Muscle layer of colon (tissue), 2 donors: ENCODE results near the gene EVPL.

ENCODE experiments used
- H3K27ac ChIP-seq: one replicate; pipeline ENCODE4 v1.7.0; 2013; ENCODE audit warnings: low read depth, mild to moderate bottlenecking, low read length, moderate library complexity
- H3K27me3 ChIP-seq, 2 donors: one replicate each; pipeline ENCODE4 v1.7.0; 2013; ENCODE audit warnings: low read length in 2 of 2, mild to moderate bottlenecking in 2 of 2; ENCODE audit not compliant: insufficient read depth in 2 of 2, control insufficient read depth in 1 of 2
- H3K36me3 ChIP-seq: one replicate; pipeline ENCODE4 v1.7.0; 2013; ENCODE audit warnings: mild to moderate bottlenecking, low read length; ENCODE audit not compliant: insufficient read depth
- H3K4me1 ChIP-seq: one replicate; pipeline ENCODE4 v1.7.0; 2013; ENCODE audit warnings: mild to moderate bottlenecking, low read length; ENCODE audit not compliant: insufficient read depth
- H3K4me3 ChIP-seq, 2 donors: one replicate each; pipeline ENCODE4 v1.7.0; 2013; ENCODE audit warnings: low read length in 2 of 2, low read depth in 1 of 2, mild to moderate bottlenecking in 1 of 2, moderate library complexity in 1 of 2
- H3K9ac ChIP-seq: one replicate; pipeline ENCODE4 v1.7.0; 2013; ENCODE audit warnings: low read length
- H3K9me3 ChIP-seq: one replicate; pipeline ENCODE4 v1.7.0; 2013; ENCODE audit warnings: mild to moderate bottlenecking, low read length
- donor health status: abdominal sarcoma.
- donor health status: Adenocarcinoma of cecum.

The EVPL gene

GRCh38 chr17:75965468-75965867 lies 61.6 kb downstream of the EVPL start:
- Histone ChIP-seq H3K4me3 (no peak overlapping the region), H3K9me3 (no peaks in the 10 kb centered on the region), H3K27ac (no peak overlapping the region), H3K4me1 (no peaks in the 10 kb centered on the region), H3K27me3 (no peaks in the 10 kb centered on the region), H3K36me3 (no peaks in the 10 kb centered on the region), H3K9ac (no peak overlapping the region)

GRCh38 chr17:75959839-75960511 lies 67.1 kb downstream of the EVPL start:
- H3K4me1 ChIP-seq, result no peaks in the 10 kb centered on the region
- H3K9me3 ChIP-seq, result no peaks in the 10 kb centered on the region
- H3K27ac ChIP-seq, result no peak overlapping the region
- no peaks in the 10 kb centered on the region for H3K27me3 ChIP-seq
- no peak overlapping the region for H3K9ac ChIP-seq
- peaks cover 15% of the 10 kb centered on the region for H3K36me3 ChIP-seq
- no peak overlapping the region for H3K4me3 ChIP-seq

DNA sequence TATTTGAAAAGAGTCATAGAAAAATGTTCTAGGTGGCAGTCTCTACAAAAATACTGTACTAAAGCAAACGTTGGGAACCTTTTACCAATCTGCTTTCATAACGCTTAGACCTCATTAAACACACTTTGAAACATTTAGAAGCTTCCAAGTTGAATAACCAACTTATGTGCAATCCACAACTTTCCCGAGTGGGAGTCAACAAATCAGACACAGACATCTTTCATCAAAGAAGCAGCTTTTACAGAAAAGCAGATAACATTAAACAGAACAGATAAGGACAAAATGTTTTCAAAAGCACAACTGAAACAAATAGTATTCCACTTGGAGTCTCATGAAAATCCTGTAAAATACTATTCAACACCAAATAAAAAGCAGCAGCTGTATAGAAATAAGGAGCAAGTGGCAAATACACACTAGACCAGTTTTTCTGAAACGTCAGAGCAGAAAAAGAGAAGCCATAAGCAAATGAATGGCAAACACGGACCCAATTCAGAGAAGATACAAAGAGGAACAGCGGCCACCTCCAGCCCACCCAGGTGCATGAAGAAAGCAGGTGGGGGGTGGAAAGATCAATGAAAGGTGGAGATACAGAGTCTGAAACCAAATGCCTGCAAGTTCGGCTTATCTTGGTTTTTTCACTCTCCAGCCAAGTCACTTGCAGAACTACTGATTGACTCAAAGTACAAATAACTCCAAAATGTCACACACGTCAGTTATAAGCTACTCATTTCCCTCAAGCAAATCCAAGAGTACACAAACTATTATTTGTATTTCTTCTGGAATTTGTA lies 67.9 kb downstream of the EVPL start:
- no peak overlapping the region for H3K4me3 ChIP-seq
- H3K9ac ChIP-seq, result no peak overlapping the region
- H3K27ac ChIP-seq, result no peak overlapping the region
- H3K27me3 ChIP-seq, result no peaks in the 10 kb centered on the region
- H3K4me1 ChIP-seq, result no peaks in the 10 kb centered on the region
- H3K36me3 ChIP-seq, result peaks cover 21% of the 10 kb centered on the region
- no peaks in the 10 kb centered on the region for H3K9me3 ChIP-seq
